CD4-positive, alpha-beta T cell treated with Interleukin-21 for 1 hour (primary cell): Measurements from ENCODE around the gene KAT6B.
"Not testable (repeated sequence)": the region's sequence is repeated elsewhere in the genome, so short reads cannot be mapped to it uniquely, and the experiment has no call there.

ENCODE experiments used
- DNase-seq: peaks from one replicate; pipeline ENCODE4 v3.0.0-alpha.2; 2020

KAT6B gene

DNA sequence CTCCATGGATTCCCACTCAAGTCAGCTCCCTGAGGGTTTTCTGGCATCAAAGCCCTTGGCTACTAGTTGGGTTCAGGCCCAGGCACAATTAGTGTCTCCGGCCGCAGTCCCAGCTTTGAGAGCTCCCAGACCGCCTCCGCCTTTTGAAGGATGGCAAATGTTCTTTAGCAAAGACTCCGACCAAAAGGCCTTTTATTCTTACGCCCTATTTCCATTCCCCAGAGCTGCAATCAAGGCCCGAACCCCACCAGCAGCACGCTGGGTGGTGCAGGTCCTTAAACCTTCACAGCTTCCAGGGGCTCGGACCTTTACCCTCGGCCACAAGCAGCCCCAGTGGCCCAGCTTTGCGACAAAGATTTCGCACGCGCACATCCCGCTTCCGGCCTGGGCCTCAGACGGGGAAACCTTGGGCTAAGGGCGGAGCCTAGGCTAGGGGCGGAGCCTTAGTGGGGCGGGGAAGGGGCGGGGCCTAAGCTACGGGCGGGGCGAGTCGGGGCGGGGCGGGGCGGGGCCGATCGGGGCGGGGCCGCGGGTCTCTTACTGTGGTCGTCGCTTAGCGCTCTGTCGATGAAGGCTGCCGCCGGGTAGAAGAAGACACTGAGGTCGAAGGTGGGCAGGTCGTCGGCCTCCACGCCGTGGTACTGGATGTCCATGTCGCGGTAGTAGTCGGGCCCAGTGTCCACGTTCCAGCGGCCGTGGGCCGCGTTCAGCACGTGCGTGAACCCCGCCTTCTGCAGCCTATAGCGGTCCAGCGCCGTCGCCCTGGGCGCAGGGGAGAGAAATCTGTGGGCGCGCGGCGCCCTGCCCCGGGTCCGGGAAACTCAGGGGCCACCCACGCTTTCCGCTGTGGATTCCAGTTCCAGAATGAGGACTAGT is 217.1 kb downstream of the KAT6B start:
- peak; percentile 62 for DNase-seq

DNA sequence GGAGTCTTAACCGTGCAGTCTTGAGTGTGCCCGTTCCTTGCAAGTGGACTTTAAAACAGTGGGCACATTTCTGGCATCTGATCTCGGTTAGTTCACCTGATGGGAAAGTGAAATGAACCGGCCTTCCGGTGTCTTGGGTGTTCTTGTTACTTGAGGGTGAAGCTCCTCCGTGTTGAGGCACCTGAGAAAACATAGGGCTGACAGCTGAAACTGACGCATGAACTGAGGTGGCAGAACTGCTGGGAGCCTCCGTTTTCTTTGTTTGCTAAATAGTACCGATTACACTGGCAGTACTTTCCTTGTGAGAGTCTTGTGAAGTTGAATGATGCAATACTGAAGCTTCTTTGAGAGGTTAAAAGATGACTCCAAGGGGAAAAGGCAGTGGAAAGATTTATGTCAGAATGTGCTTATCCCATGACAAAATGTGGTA is 222.3 kb downstream of the KAT6B start:
- DNase-seq, result no peak

DNA sequence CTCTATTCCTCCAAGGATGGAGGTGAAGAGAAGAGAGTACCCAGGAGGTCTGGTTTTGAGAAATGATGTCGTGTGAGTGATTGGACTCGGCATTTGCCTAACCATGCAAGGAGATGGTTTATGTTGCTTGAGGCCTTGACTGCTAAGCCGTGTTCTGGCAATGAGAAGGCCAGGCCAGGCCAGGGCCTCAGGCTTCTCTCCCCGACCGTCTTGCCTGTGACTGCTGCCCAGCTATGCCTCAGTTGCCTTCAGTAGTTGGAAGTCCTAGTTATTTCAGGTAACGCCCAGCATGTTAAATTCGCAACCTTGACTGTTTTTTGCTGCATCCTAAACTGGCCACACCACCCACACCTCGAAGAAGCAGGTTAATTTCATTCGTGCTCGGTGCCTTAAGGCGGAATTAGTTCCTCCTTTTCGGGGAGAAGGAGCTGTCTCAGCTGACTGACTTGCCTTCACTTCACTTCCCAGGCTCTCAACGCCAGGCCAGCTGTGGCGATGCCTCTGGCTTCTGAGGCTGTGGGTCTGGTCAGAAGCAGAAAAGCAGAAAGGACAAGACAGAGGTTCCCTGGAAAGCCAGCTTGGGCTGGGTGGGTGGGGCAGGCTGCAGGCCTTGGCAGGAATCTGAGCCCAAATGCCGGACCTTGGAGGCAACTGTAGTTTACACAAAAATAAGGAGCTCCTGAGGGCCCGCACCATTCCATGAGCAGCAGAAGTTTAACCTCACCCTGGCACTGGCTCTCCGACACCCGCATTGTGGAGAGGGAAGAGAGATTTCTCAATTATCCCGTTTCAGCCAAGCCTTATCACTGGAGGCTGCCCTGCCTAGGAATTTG is 223.1 kb downstream of the KAT6B start:
- no peak for DNase-seq

DNA sequence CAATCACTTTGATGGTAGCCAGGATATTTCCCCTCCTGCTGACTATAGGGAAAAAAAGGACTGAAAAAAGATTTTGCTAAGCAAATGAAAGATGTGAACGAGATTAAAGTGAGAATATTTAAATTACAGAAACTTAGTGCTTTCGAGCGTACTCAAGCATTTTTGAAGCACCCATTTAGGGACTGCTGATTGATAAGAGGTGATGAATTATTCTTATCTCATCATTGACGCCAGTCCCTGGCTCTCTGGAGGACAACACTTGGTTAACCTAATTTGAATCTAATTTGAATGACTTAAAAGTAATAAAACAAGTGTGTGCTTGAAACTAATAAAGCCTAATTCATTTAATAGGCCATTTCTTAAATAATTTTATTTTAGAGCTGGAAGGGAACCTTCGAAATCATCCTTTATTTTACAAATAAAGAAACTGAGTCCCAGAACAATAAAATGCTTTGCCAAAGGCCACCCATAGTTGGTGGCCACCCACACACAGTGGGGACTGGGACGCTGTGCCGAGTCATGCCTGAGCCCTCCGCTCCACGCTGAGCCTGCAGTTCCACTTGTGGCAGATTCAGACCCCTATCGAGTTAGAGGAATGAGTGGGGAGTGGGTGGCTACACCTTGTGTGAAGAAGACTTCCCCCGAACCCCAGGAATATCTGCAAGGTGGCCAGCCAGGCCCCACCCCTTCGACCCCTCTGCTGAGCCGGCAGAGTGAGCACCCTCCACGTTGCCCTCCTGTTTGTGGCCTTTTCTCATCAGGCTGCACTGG is 223.9 kb downstream of the KAT6B start:
- no peak for DNase-seq

DNA sequence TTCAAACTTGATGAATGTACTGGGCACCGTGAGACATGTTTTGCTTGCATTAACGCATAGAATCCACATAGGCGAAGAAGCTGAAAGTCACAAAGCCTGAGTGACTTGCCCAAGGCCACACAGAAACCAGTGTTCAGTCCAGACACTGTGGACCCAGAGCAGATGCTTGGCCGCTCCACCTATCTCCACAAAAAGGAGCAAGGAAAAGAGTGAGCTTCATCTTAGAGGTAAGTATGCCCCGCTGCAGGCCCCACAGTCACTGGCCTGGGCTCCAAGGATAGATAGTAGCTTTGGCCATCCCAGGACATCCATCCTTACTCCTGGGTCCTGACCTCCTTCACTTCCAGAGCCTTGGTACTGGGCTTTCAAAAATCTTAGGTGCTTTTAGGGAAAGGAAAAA is 224.9 kb downstream of the KAT6B start:
- no peak for DNase-seq

DNA sequence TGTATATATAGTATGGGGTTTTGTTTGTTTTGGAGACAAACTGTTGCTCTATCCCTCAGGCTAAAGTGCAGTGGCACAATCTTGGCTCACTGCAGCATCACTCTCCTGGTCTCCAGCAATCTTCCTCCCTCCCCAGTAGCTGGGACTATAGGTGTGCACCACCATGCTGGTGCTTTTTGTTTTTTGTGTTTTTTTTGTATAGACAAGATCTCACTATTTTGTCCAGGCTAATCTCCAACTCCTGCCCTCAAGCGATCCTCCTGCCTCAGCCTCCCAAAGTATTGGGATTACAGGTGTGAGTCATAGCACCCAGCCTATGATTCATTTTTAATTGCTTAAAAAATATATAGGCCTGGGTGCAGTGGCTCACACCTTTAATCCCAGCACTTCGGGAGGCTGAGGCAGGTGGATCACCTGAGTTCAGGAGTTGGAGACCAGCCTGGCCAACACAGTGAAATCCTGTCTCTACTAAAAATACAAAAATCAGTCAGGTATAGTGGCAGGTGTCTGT is 229.6 kb downstream of the KAT6B start:
- not testable (repeated sequence) for DNase-seq

DNA sequence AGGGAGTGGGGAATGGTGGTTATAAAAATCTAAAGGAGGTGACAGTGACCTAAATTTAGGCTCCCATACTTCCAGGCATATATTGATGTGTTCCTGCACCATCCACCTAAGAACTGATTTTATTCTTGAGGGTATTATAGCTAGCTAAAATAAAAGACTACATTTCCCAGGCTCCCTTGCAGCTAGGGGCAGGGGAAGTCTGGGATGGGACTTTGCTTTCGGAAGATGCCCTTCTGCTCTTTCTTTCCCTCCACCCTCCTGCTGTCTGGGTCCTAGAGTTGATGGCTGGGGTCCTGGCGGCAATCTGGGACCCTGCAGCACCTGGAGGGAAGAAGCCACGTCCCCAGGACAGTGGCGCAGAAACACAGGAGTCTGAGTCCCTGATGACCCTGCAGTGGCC is 231.3 kb downstream of the KAT6B start:
- DNase-seq, result no peak

DNA sequence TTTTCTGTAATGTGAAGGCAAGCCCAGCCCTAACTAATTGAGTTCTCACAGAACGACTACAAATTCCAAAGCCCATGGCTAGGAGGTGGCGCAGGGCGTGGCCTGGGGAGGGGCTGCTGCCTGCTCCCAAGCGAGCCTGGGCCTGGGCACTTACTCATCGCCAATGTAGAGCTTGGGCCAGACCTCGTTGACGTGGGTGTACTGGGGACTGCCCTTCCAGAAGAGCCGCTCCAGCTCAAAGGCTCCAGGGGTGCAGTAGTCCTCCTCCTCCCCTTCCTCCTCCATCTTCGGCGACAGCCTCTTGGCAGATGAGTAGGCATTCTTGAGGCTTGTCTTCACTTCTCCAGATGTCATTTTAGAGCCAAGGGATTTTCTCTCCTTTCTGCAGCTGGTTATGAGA is 231.8 kb downstream of the KAT6B start:
- DNase-seq, result no peak

DNA sequence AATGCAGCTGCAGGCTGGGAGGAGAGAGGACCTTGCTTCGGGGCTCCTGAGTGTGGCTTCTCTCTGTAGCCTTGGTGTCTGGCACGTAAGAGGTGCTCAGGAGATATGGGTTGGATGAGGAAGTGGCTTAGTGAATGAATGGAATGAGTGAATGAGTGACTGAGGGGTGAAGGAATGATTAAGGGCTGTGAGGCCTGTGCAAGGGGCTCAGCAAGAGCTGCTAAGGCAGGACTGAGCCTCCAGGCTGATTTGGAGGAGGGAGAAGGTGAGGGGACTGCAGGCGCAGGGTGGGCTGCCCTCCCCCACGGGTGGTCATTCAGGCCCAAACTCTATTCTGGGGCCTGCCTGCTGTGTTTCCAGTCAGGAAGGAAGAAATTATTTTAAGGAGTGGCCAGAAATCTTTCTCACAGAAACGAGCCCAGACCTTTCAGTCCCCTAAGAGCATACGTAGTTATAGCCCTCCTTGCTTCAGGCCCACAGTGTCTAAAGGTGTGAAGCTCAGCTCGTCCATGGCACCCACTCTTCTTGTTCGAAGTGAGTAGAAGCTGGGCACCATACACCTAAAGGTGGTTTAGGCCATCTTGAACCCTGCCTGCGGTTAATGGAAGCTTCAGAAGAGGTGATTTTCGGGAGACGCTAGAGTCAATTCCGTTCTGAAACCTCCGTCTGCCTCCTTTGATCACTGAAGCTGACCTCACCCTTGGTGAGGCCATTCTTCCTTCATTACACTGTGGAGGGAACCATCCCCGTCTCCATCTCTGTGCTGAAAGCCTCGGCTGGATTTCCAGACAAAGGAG is 235.5 kb downstream of the KAT6B start:
- DNase-seq, result no peak

DNA sequence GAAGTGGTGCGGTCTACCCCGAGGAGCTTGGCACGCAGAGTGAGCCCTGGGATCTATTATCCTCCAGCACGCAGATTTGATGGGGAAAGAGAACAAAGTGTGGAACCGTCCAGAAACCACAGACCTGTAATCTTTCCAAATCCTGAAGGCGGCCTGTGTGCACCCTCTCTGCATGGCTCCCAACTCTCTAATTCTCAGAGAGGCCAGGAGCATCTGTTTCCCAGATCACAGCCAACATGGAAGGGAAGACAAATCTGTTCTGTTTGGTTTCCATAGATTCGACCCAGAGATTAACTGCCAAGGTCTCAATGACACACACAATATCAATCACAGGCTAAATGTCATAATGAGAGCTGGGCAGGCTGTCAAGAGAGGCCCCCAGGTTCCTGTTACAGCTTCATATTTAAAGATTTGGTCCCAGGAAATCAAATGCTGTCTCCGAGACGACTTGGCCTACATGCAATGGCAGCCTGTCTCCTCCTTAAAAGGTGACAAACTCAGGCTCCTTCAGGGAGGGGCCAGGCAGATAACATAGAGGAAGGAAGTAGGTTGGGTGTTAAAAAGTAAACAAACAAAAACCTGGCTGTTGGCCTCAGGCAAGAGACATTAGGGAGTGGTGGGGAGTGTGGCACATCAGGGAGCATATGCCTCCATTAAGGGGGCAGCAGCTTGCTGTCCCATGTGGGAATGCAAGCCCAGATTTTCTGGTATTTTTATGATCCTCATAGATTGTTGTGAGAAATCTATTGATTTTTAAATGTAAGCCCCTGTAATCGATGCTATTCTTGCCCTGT is 236.3 kb downstream of the KAT6B start:
- no peak for DNase-seq

DNA sequence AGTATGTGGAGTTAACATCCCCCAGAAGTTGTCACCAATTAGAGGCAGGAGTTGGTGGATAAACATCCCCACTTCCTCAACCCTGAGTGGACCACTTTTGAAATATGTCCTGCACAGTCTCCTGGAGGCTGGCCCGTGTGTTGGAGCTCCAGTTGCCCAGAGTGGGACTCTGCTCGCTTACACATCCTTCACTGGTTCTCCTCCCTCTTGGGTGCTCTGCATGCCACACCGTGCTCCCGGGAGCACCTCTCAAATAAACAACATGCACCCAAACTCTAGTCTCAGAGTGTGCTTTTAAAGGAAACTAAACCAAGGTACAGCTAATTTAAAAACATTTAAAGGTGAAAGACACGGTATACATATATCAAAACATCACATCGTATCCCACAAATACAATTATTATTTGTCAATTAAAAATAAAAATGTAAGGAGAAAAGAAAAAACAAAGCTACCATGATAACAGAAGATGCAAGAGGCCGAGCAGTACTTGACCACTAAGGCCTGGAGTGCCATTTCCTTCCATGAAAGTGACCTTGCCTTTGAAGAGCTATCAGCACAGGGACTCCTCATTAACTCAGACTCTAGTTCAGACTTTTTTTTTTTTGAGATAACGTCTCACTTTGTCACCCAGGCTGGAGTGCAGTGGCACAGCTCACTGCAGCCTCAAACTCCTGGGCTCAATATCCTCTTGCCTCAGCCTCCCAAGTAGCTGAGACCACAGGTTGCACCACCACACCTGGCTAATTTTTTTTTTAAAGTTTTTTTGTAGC is 237.2 kb downstream of the KAT6B start:
- no peak for DNase-seq

DNA sequence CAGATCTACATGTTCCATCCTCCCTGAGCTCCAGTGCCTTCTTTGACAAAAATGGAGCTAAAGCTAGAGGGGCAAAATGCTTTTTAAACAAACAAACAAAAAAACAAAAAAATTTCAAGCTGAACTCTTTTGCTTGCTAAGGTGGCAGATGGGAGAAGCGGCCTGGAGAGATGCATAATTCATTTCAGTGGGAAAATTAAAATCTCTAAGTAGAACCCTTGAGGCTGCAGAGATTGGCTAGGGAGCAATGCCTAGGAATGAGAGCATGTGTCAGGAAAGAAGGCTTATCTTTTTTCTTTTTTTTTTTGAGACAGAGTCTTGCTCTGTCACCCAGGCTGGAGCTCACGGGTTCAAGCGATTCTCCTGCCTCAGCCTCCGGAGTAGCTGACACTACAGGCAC is 238.7 kb downstream of the KAT6B start:
- DNase-seq, result no peak

DNA sequence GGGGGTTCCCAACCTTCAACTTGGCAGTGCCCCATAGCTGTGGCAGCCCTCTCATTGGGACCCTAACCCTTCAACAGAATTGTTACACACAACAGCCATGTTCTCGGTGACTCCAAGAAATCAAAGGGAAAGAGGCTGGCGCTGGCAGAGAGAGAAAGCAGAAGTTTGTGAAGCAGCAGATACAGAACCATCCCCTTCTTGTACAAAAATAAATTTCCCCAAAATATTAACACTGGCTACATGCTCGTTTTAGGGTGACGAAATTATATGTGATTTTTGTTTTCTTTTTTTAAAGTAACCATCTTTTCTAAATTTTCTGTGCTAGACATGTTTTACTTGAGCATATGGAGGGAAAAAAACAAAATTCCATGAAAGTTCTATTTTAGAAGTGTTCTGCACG is 239.9 kb downstream of the KAT6B start:
- no peak for DNase-seq

DNA sequence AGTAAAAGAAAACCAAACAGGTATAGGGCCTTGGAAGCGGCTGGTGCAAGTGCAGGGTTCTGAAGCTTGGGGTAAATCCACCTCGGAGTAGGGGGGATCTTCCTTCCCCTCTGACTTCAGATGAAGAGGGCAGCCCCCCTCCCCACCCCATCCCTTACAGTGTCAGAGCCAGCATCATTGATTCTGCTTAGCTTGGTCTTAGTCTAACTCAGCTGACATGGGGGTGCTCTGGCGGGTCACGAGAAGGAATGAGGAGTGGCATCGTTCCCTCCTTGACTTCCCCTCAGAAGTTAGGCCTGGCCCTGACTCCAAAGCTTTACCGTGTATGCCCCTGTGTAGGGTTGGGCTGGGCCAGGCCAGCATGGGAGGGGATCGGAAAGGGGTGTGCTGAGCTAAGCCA is 240.9 kb downstream of the KAT6B start:
- no peak for DNase-seq

DNA sequence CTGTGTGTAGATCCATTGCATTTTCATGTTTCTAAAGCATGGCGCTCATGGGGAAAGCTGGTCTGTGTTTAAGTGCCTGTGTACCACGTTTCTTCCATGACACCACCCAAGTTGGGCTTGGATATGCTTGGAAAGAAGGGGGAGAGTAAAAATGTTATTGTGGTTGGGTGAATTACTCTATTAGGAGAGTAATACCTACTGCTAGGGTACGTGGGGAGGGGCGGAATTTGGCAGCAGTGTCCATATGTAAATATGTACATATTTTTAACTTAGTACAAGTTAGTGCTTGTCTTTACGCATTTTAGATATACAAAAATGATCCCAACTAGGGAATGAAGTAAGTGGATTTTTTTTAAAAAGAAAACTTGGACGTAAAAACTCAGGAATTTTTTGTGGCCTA is 242.1 kb downstream of the KAT6B start:
- DNase-seq, result no peak

DNA sequence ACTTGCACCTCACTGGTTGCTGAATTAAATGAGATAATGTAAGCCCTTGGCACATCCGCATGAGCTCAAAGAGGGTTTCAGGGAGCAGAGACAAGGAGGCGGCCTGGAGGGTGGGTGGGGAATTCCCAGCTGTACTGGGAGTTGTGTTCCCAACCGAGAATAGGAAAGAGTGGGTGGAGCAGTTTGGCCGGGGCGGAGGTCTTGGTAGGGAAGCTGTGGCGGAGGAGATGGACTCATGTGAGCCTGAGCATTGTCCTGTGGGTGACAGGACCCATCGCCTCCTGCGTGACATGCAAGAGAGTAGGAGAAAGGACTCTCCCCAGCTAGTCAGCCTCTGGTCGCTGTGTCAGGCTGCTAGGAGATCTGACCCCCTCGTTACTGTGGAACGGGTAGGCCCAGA is 244.1 kb downstream of the KAT6B start:
- no peak for DNase-seq

DNA sequence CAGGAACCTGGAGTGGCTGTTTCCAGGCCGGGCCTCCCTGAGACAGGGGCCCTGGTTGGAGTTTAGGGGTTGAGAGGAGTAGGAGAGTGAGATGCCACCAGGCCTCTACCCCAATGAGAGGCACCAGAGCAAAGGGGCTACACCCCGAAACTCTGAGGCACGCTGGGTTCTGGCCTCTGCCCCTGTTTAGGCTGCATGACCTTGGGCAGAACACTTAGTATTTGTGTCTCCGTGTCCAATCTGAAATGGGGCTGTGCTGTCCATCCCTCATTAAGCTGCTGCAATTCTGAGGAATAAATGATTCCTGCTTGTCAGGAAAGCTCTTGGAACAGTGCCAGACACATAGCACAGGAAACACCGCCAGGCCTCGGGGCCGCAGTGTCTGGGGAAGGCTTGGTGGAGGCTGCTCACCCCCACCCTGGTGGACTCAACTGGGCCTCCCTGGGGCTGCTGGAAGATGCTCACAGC is 244.6 kb downstream of the KAT6B start:
- DNase-seq, result no peak

DNA sequence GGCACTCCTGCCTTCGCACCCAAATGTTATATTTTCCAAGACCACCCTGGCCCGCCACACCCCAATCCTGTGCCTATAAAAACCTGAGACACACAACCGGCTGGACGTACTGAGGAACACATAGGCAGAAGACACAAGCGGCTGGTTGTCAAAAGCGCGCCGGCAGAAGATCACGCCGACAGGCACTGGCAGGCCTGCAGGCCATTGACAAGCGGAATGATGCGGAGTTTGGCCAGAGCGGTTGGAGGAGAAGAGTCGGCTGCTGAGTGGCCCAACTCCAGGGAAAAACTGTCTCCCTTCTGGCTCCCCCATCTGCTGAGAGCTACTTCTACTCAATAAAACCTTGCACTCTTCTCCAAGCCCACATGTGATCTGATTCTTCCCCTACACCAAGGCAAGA is 245.4 kb downstream of the KAT6B start:
- no peak for DNase-seq

DNA sequence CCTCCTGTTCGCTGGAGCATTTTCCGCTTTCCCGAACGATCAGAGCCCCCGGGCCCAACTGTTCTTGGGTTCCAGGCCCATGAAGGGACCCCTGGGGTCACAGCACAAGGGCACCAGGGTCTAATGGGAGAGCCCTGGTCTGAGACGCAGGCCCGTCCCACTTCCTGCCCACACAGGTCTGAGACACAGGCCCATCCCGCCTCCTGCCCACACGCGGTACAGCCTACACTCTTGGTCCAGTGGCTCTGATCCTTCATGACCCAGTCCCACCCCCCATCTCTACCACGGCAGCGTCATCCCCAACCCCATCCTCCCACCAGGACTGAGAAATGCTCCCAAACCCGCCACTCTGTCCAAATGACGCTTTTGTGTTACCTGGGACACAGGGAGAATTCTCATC is 246.3 kb downstream of the KAT6B start:
- DNase-seq, result no peak

DNA sequence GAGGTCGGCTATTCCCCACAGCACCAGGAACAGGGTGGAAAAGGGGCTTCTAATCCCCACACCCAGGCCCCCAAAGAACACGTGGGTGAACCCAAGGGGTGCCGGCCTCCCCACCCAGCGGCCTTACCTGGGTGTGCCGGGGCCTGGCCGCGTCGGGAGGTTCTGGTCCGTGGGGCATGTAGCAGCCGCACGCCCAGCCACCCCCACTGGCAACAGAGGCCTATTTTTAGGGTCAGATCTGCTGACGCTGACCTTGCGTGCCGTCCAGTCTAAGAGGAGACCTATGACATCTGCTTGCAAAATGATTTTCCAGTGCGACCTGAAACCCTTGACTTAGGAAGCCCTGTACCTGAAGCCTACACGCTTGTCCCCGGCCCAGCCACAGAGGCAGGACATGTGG is 247.0 kb downstream of the KAT6B start:
- no peak for DNase-seq
